ENCODE results near the gene NMT1. TPM values are rescaled to one million over a fixed set of nuclear protein-coding genes. Genes with fewer than 3 reads are reported as not detected.
A peak's percentile ranks its signal among the peaks of the same experiment; 100 is the strongest.

The NMT1 gene
- total and polyA plus RNA-seq, 2 of the 13 experiments (the other 11 are each of a cell fraction or from before 2014, with no cell fraction given): 75.7 to 142 TPM

GRCh38 chr17:45021607-45022287 is 39.4 kb upstream of the NMT1 start (continued):
- no peak for TF ChIP-seq ZNF33A (CRISPR knock-in tag; IDR thresholded peaks at IDR 0.05; ENCODE audit: borderline replicate concordance)
- no peak for TF ChIP-seq EP300 (IDR thresholded peaks at IDR 0.05; ENCODE audit: low read depth in 2 of 2, low read length in 2 of 2)
- TF ChIP-seq EP300 (CRISPR knock-in tag; IDR thresholded peaks at IDR 0.05; ENCODE audit: borderline replicate concordance): peak; percentile 22; the same call in 1 of the 2 replicates
- TF ChIP-seq ZNF773 (CRISPR knock-in tag; IDR thresholded peaks at IDR 0.05; ENCODE audit: borderline replicate concordance): no peak
- no peak; the same call in 1 of the 2 replicates for TF ChIP-seq ZNF343 (CRISPR knock-in tag; IDR thresholded peaks at IDR 0.05)
- TF ChIP-seq ZNF264 (CRISPR knock-in tag; IDR thresholded peaks at IDR 0.05): no peak; the same call in 1 of the 2 replicates
- no peak for TF ChIP-seq SKIL (CRISPR knock-in tag; IDR thresholded peaks at IDR 0.05; ENCODE audit: borderline replicate concordance)

DNA sequence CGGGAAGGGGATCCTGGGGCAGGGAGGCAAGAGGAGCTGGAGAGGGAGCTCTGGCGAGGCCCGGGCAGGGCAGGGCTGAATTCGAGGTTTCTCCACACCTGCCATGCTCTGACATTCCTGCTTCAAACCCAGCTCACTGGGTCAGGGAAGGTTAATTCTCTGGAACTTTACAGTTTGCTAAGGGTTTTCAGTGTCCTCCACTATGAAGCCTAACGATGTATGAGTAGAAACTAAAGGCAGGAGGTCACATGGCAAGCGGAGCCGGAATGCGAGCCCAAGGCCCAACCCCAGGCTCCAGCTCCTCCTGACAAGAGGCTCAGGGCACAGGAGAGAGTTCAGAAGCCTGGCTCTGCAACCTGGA is 38.8 kb upstream of the NMT1 start:
- BruUV-seq (replicated peaks): no TSS peak
- no peaks in the 10 kb centered on the region for H3K9me3 ChIP-seq (ENCODE audit: low read length)
- intact Hi-C loops (cut with micrococcal nuclease; ENCODE audit: unreplicated experiment): loop anchor here (1.0 to 5.0 kb wide), 2 partner anchors 102 to 245 kb away; no protein-coding TSS in a partner anchor
- H3K4me1 ChIP-seq (ENCODE audit: insufficient read depth, low read length): peaks cover 47% of the 10 kb centered on the region
- H3K36me3 ChIP-seq (replicated peaks in 1 of 2; ENCODE audit: control insufficient read depth in 1 of 2, insufficient read depth in 2 of 2, low read length in 2 of 2): peaks cover 3 to 8% of the 10 kb centered on the region in 2 experiments; a peak in 3 of 5 replicates
- ATAC-seq (peak; percentile 11), DNase-seq (ENCODE audit: low spot score) (no peak), FAIRE-seq (no peak)
- WGBS (ENCODE audit: low lambda C conversion rate): 49% methylated on average over 8 of the region's 8 CpGs
- peak overlapping the region; percentile 76; the same call in 1 of the 2 replicates for H3K9ac ChIP-seq (ENCODE audit: insufficient read depth, low read depth, low read length)
- H3K79me2 ChIP-seq (ENCODE audit: insufficient read depth, low read length): no peaks in the 10 kb centered on the region
- in situ Hi-C loops (cut with HindIII; ENCODE audit: extremely low pct_ligation_motif_present, low pct_unique_long_range_greater_than_20kb): loop anchor here (25.0 kb wide), 1 partner anchor 235 kb away; no protein-coding TSS in a partner anchor
- H3K27me3 ChIP-seq (ENCODE audit: control insufficient read depth in 1 of 2, insufficient read depth in 2 of 2, low read length in 2 of 2): peaks cover 0 to 16% of the 10 kb centered on the region in 2 experiments; a peak in 2 of 5 replicates
- no peak overlapping the region for H2AFZ ChIP-seq (ENCODE audit: low read length)
- H4K20me1 ChIP-seq (ENCODE audit: insufficient read depth, low read length): no peaks in the 10 kb centered on the region
- no peak overlapping the region for H3K27ac ChIP-seq (ENCODE audit: extremely low read length, insufficient read depth, low read length)
- ChIA-PET POLR2A (interaction anchor here (1.3 to 2.5 kb wide), 5 partner anchors 28 to 139 kb away, joined by 3 to 11 read pairs (median 6); partner anchors contain the start of genes EFTUD2, HEXIM2 and NMT1), CTCF (ENCODE audit: low intra/inter-chr PET ratio, low total read pairs) (interaction anchor here (1.8 to 2.2 kb wide), 3 partner anchors 101 to 111 kb away, joined by 5 to 21 read pairs (median 10); no protein-coding TSS in a partner anchor)
- peak overlapping the region; percentile 98 for H3K4me2 ChIP-seq (ENCODE audit: low read depth, low read length)
- peak overlapping the region; percentile 35 to 77 (median 55); a peak in 5 of 6 replicates for H3K4me3 ChIP-seq (replicated peaks in 1 of 3; ENCODE audit: insufficient read depth in 1 of 3, low read depth in 2 of 3, low read length in 3 of 3)
- TF ChIP-seq PITX1 (CRISPR knock-in tag; IDR thresholded peaks at IDR 0.05) (no peak), ERF (CRISPR knock-in tag; IDR thresholded peaks at IDR 0.05) (no peak), JUN (CRISPR knock-in tag; IDR thresholded peaks at IDR 0.05) (no peak), PAX8 (CRISPR knock-in tag; IDR thresholded peaks at IDR 0.05; ENCODE audit: borderline replicate concordance) (no peak), ZNF530 (CRISPR knock-in tag; IDR thresholded peaks at IDR 0.05; ENCODE audit: low read depth) (no peak), EEA1 (CRISPR knock-in tag; IDR thresholded peaks at IDR 0.05; ENCODE audit: borderline replicate concordance) (no peak), NFE2L1 (CRISPR knock-in tag; IDR thresholded peaks at IDR 0.05; ENCODE audit: borderline replicate concordance) (0 out of 2 replicates have a peak, but pooled peaks have one; percentile 44), IRF9 (CRISPR knock-in tag; IDR thresholded peaks at IDR 0.05; ENCODE audit: borderline replicate concordance) (0 out of 2 replicates have a peak, but pooled peaks have one; percentile 2)
- TF ChIP-seq, protein P1, sequence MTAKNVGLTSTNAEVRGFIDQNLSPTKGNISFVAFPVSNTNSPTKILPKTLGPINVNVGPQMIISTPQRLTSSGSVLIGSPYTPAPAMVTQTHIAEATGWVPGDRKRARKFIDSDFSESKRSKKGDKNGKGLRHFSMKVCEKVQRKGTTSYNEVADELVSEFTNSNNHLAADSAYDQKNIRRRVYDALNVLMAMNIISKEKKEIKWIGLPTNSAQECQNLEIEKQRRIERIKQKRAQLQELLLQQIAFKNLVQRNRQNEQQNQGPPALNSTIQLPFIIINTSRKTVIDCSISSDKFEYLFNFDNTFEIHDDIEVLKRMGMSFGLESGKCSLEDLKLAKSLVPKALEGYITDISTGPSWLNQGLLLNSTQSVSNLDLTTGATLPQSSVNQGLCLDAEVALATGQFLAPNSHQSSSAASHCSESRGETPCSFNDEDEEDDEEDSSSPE (CRISPR knock-in tag; IDR thresholded peaks at IDR 0.05): peak; percentile 1; the same call in 1 of the 2 replicates

Measured in HepG2 (cell line).